Activated CD4-positive, alpha-beta T cell treated with anti-CD3 and anti-CD28 coated beads, Interleukin-2, amount 10 ng/mL, durations not matched to agents 7 days and 5 days (primary cell): Measurements from ENCODE around the gene PLA2G4A. TPM values are rescaled to one million over a fixed set of nuclear protein-coding genes. Genes with fewer than 3 reads are reported as not detected.
"Not testable (repeated sequence)": the region's sequence is repeated elsewhere in the genome, so short reads cannot be mapped to it uniquely, and the experiment has no call there.

Experiments used
- CTCF ChIA-PET: fragments of 350-600 bp; sonication (Branson Sonifier 250); formaldehyde crosslinking; loops from one replicate; lab custom pipeline; 2021; ENCODE audit warnings: antibody characterized with exemption; lab: Charles Lee
- POLR2A ChIA-PET: fragments of 350-600 bp; sonication (Branson Sonifier 250); formaldehyde crosslinking; loops from one replicate; lab custom pipeline; 2021; ENCODE audit warnings: antibody characterized with exemption; lab: Charles Lee
- DNase-seq: peaks from one replicate; pipeline ENCODE4 v3.0.0-alpha.2; 2020
- H3K27ac Mint-ChIP-seq: one replicate; pipeline ENCODE4 v1.8.0; 2021; ENCODE audit warnings: mild to moderate bottlenecking, moderate library complexity, mixed read lengths
- H3K27me3 Mint-ChIP-seq: one replicate; pipeline ENCODE4 v1.8.0; 2021; ENCODE audit warnings: mixed read lengths
- H3K36me3 Mint-ChIP-seq: one replicate; pipeline ENCODE4 v1.8.0; 2021; ENCODE audit warnings: low read depth, mixed read lengths
- H3K4me1 Mint-ChIP-seq: one replicate; pipeline ENCODE4 v1.8.0; 2021; ENCODE audit warnings: mixed read lengths
- H3K4me3 Mint-ChIP-seq: one replicate; pipeline ENCODE4 v1.8.0; 2021; ENCODE audit warnings: mild to moderate bottlenecking, moderate library complexity, mixed read lengths
- H3K9me3 Mint-ChIP-seq: one replicate; pipeline ENCODE4 v1.8.0; 2021; ENCODE audit warnings: mixed read lengths
- total RNA-seq, 2 experiments: library from RNA; stranded (reverse); gene quantifications; one replicate each; pipeline ENCODE4 v1.2.3, GENCODE V29; 2021

PLA2G4A gene
- total RNA-seq, 2 experiments from 2014 or later = not detected

DNA sequence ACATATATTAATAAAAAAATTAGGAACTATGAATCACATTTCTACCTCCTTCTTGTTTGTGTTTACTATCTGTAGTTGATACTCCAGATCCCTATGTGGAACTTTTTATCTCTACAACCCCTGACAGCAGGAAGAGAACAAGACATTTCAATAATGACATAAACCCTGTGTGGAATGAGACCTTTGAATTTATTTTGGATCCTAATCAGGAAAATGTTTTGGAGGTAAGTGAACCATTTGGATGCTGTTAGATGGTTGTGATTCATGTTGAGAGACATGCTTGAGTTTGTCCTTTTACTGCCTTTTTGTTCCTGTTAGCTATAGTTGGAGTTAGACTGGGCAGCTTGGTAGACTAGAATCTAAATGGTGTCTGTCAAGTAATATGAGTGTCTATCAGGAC is 64.2 kb downstream of the PLA2G4A start:
- H3K36me3 Mint-ChIP-seq = no peaks in the 10 kb centered on the region
- no peak overlapping the region for H3K27ac Mint-ChIP-seq
- H3K4me1 Mint-ChIP-seq = no peaks in the 10 kb centered on the region
- CTCF ChIA-PET = no interaction called here
- no peaks in the 10 kb centered on the region for H3K9me3 Mint-ChIP-seq
- no peak overlapping the region for H3K4me3 Mint-ChIP-seq
- POLR2A ChIA-PET = no interaction called here
- peaks cover 2% of the 10 kb centered on the region for H3K27me3 Mint-ChIP-seq
- DNase-seq = no peak

DNA sequence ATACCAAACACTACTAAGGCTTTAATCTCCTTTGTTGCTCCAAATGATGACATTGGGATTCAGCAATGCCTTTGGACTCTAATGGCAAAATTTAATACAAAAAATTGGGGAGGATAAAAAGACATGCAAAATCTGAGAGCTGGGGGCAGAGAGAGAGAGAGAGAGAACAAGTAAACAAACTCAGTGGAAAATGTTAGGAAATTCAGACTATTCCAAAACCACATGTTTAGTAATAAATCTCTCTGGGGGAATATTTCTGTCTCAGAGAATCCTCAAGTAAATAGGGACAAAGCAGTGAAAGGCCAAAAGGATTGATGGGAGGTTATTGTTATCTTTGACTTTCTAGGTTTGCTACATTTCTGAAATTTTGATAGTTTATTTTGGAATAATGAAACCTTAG is 65.7 kb downstream of the PLA2G4A start:
- no peak for DNase-seq
- H3K9me3 Mint-ChIP-seq = no peaks in the 10 kb centered on the region

DNA sequence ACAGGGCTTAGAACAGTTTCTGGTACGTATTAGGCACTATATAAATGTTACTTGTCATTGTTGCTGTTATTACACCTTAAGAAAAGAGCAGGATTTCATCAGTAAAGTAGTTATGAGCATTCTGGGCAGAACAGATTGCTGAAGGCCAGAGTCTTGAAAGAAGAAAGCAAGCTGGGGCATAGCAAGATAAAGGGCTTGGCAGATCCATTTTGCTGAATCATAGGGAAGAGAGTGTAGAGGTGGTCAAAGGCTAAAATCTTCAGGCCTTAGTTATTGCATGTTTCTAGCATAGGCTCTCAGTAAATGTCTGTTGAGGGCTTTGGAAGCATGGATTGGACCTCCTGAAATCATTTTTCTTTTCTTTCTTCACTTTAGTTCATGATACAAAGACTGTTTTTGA is 67.5 kb downstream of the PLA2G4A start:
- Mint-ChIP-seq H3K27ac (no peak overlapping the region), H3K36me3 (no peaks in the 10 kb centered on the region), H3K27me3 (peaks cover 2% of the 10 kb centered on the region), H3K4me3 (no peak overlapping the region), H3K4me1 (no peaks in the 10 kb centered on the region), H3K9me3 (no peaks in the 10 kb centered on the region)
- POLR2A ChIA-PET = no interaction called here
- CTCF ChIA-PET = no interaction called here
- no peak for DNase-seq

More for the DNA sequence above, 65.7 kb downstream of the PLA2G4A start:
- H3K4me3 Mint-ChIP-seq = no peak overlapping the region
- ChIA-PET POLR2A (no interaction called here), CTCF (no interaction called here)
- no peak overlapping the region for H3K27ac Mint-ChIP-seq
- H3K27me3 Mint-ChIP-seq = peaks cover 2% of the 10 kb centered on the region
- H3K36me3 Mint-ChIP-seq = no peaks in the 10 kb centered on the region
- no peaks in the 10 kb centered on the region for H3K4me1 Mint-ChIP-seq

DNA sequence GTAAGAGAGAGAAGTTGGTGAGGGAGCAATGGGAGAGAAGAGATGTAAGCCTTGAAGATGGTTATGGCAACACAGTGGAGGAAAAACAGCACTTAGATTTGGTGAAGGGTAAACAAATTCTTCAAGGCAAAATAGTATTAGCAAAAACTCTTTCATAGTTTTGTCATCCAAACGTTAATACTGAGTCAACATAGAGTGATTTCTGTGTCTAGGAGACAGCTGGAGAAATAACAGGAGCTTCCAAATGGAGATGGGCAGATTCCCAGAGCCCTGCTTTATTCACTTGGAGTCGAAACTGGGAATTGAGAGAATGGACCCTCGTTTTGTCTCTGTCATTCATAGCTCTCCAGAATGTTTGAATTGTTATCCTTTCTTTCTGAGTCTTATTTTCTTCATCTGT is 68.3 kb downstream of the PLA2G4A start:
- Mint-ChIP-seq H3K27ac (no peak overlapping the region), H3K27me3 (no peaks in the 10 kb centered on the region), H3K4me1 (no peaks in the 10 kb centered on the region), H3K4me3 (no peak overlapping the region), H3K9me3 (no peaks in the 10 kb centered on the region), H3K36me3 (no peaks in the 10 kb centered on the region)
- DNase-seq = no peak
- ChIA-PET POLR2A (no interaction called here), CTCF (interaction anchor here (0.5 kb wide), 1 partner anchor 29 kb away, joined by 3 read pairs; no protein-coding TSS in a partner anchor)

DNA sequence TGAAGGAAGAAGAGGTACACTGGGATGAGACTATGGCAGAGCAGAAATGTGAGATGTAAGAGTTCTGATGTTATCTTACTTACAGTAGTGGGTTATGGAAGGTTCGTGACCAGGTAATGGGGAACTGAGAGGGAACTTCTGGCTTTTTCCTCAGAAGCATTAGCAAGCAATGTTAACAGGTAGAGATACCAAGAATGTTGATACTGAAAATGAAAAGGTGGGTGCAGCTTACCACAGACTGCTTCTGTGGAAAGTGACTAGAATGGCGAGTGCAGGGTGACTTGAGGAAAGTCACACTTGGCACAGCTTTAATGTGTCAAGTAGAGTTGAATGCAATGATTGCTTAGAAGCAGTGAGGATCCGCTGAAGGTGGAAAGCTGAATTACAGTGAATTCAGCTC is 70.8 kb downstream of the PLA2G4A start:
- no peaks in the 10 kb centered on the region for H3K4me1 Mint-ChIP-seq
- POLR2A ChIA-PET = no interaction called here
- no peak for DNase-seq
- H3K9me3 Mint-ChIP-seq = no peaks in the 10 kb centered on the region
- no peak overlapping the region for H3K27ac Mint-ChIP-seq
- H3K4me3 Mint-ChIP-seq = no peak overlapping the region
- CTCF ChIA-PET = interaction anchor here (0.5 to 0.6 kb wide), 2 partner anchors 41 to 677 kb away, joined by 3 read pairs; no protein-coding TSS in a partner anchor
- no peaks in the 10 kb centered on the region for H3K27me3 Mint-ChIP-seq
- H3K36me3 Mint-ChIP-seq = no peaks in the 10 kb centered on the region

DNA sequence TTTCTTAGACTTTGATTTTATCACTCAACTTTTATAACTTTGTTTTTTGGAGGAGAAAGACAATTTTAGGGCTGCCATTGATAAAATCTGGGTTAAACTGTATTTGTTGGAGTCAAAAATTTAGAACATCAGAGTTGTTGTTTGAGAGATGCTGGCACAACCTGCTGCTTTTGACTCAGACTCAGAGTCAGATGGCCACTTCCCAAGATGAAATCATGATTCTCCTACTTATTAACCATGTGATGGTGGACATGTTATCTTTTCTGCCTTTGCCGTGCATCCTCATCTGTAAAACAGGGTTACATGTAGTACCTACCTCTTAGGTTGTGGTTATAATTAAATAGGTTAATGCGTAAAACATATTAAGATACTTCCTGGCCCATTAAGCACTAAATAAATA is 71.2 kb downstream of the PLA2G4A start:
- no peaks in the 10 kb centered on the region for H3K36me3 Mint-ChIP-seq
- ChIA-PET CTCF (interaction anchor here (0.5 to 0.6 kb wide), 2 partner anchors 41 to 677 kb away, joined by 3 read pairs; no protein-coding TSS in a partner anchor), POLR2A (no interaction called here)
- no peaks in the 10 kb centered on the region for H3K9me3 Mint-ChIP-seq
- no peak for DNase-seq
- H3K4me1 Mint-ChIP-seq = no peaks in the 10 kb centered on the region
- no peak overlapping the region for H3K27ac Mint-ChIP-seq
- no peaks in the 10 kb centered on the region for H3K27me3 Mint-ChIP-seq
- H3K4me3 Mint-ChIP-seq = no peak overlapping the region

DNA sequence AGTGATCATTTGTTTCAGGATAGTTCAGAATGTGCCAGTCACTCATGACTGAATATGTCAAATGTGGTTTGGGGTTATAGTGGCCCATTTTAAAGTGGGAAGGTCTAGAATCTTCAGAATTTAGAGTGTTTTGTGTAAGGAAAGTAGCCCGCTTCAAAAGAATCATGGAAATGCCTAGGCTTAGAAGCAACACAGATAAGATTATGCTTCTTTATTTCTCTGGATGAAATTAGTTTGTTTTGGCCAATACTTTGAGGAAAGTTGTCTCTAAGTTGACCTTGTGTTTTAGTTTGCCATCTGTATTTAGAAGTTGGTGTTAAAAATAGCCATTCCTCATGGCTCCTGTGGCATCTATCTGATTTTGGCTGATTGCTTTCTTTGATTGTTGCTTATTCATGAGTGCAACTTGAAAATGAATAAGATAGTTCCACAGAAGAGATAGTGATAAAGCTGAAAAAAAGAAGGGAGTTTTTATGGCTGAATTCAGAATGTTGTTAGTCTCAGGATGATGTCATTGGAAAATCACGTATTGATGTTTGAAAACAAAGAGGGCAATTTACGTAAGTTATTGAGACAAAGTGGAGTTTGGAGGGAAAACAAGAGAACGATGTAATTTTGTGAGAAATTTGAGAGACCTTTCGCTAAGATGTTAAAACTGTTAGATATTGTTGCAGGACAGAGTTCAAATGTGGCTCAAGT is 71.9 kb downstream of the PLA2G4A start:
- ChIA-PET CTCF (no interaction called here), POLR2A (no interaction called here)
- no peak overlapping the region for H3K4me3 Mint-ChIP-seq
- no peaks in the 10 kb centered on the region for H3K27me3 Mint-ChIP-seq
- H3K36me3 Mint-ChIP-seq = no peaks in the 10 kb centered on the region
- no peak overlapping the region for H3K27ac Mint-ChIP-seq
- DNase-seq = no peak
- H3K4me1 Mint-ChIP-seq = no peaks in the 10 kb centered on the region
- no peaks in the 10 kb centered on the region for H3K9me3 Mint-ChIP-seq

DNA sequence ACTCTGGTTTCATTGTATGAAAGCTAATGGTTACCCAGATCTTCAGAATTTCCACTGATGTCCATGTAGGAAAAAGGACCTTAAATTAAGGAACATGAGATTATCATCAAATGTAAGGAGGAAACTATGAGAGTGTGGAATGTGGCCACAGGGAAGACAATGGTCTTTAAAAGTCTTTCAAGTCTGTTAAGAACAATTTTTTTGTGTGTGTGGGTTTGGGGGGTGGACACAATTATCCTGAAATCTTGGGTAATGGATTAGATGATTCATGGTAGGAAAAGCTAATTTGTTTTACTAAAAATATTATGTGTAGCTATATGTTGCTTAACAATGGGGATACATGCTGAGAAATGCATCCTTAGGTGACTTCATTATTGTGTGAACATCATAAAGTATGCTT is 72.9 kb downstream of the PLA2G4A start:
- H3K27me3 Mint-ChIP-seq = no peaks in the 10 kb centered on the region
- POLR2A ChIA-PET = no interaction called here
- no peak for DNase-seq
- no peaks in the 10 kb centered on the region for H3K4me1 Mint-ChIP-seq
- H3K9me3 Mint-ChIP-seq = no peaks in the 10 kb centered on the region
- H3K4me3 Mint-ChIP-seq = no peak overlapping the region
- no peaks in the 10 kb centered on the region for H3K36me3 Mint-ChIP-seq
- H3K27ac Mint-ChIP-seq = no peak overlapping the region
- CTCF ChIA-PET = no interaction called here

DNA sequence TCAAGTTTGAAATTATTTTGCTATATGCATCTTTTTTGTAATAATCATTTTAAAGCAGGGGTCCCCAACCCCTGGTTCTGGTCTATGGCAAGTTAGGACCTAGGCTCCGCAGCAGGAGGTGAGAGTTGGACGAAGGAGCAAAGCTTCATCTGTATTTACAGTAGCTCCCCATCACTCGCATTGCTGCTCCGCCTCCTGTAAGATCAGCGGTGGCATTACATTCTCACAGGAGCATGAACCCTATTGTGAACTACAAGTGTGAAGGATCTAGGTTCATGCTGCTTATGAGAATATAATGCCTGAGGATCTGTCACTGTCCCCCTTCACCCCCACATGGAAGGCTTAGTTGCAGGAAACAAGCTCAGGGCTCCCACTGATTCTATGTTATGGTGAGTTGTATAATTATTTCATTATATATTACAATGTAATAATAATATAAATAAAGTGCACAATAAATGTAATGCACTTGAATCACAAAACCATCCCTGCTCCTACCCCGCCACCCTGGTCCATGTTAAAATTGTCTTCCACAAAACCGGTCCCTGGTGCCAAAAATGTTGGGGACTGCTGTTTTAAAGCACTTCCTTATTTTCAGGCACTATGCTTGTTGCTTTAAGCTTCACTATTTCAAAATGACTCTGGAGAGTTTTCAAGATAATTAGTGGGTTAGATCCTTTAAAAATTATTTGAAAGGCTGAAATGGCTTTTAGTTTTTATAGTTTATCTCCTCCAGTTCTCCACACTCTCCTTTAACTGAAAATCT is 74.8 kb downstream of the PLA2G4A start:
- Mint-ChIP-seq H3K27me3 (no peaks in the 10 kb centered on the region), H3K27ac (no peak overlapping the region), H3K4me1 (no peaks in the 10 kb centered on the region), H3K36me3 (no peaks in the 10 kb centered on the region), H3K9me3 (no peaks in the 10 kb centered on the region), H3K4me3 (no peak overlapping the region)
- ChIA-PET CTCF (no interaction called here), POLR2A (no interaction called here)
- DNase-seq = no peak

DNA sequence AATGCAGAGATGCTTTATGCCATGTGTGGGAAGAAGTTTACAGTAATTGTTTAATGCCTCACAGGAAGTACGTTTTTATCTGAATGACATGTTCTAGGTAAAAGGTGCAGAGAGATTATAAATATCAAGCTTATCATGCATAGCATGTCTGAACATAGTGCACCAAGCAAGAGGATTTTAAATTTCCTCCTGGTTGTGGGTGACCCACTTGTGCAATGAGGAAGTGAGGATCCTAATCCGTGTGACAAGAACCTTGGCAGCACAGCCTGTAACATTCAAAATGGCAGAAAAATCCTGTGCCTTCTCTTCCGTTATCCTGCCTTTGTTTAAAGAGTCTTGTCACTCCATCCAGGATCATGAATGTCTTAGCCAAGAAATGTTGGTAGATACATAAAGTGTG is 75.6 kb downstream of the PLA2G4A start:
- no peaks in the 10 kb centered on the region for H3K36me3 Mint-ChIP-seq
- no peaks in the 10 kb centered on the region for H3K4me1 Mint-ChIP-seq
- no peak for DNase-seq
- H3K27ac Mint-ChIP-seq = no peak overlapping the region
- no peak overlapping the region for H3K4me3 Mint-ChIP-seq
- no peaks in the 10 kb centered on the region for H3K27me3 Mint-ChIP-seq
- ChIA-PET POLR2A (no interaction called here), CTCF (no interaction called here)
- H3K9me3 Mint-ChIP-seq = no peaks in the 10 kb centered on the region

DNA sequence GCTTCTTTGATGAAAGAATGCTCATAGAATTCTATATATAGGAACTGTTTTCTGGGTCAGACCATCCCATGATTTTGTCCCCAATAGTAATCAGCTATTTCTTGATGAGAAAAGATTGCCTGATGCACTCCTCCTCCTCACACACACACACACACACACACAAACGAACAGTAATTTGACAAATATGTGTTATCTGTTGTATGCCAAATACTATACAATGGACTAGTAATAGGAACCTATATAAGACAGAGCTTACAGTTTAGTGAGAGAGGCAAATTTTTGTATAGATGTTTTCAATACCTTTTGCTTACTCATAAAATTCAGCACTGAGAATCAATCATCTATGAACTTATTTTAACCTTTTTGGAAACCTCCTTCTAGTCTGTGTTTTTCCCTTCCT is 76.8 kb downstream of the PLA2G4A start:
- ChIA-PET POLR2A (no interaction called here), CTCF (no interaction called here)
- no peaks in the 10 kb centered on the region for H3K36me3 Mint-ChIP-seq
- DNase-seq = no peak
- no peaks in the 10 kb centered on the region for H3K9me3 Mint-ChIP-seq
- H3K4me1 Mint-ChIP-seq = no peaks in the 10 kb centered on the region
- H3K27me3 Mint-ChIP-seq = no peaks in the 10 kb centered on the region
- H3K4me3 Mint-ChIP-seq = no peak overlapping the region
- no peak overlapping the region for H3K27ac Mint-ChIP-seq

DNA sequence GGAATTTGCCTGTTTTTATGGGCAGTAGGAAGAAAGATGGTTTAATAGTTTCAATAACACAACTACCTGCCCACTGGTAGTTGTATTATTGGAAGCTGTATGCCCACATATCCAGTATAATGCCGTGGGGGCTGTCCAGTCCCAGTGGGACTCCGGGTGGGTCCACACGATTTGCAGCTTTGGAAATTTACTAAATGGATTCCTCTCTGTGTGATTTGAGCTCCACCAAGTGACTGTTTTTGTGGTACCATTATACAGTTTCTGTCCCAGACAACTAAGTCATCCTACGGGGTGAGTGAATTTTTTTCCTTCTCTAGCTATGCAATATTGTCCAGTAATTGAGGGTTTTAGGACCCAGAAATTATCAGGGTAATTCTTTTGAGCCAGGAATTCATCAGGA is 86.8 kb downstream of the PLA2G4A start:
- POLR2A ChIA-PET = no interaction called here

DNA sequence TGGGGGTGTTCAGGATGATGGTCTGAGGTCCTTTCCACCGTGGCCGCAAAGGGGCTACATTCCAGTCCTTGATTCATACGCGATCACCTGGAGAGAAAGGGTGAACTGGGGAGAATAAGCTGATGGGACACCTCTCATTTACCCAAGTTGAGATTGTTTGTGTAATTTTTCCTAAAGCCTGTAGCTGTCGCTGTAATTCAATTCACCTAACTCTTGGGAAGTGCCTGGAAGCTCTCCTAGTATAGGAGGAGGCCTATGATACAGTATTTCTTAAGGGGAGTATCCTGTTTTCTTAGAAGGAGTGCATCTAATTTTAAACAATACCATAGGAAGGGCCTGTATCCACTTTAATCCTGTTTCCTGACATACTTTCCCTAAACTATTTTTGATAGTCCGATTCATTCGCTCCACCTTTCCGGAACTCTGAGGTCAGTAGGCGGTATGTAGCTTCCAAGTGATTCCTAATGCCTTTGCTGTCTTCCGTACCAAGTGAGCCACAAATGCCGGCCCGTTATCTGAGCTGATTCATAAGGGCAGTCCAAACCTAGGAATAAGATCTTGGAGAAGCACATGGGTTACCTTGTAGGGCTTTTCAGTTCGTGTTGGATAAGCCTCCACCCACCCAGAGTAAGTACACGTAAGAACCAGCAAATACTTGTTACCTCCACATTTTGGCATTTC is 88.5 kb downstream of the PLA2G4A start:
- not testable (repeated sequence) for H3K9me3 Mint-ChIP-seq, H3K27ac Mint-ChIP-seq
- CTCF ChIA-PET = interaction anchor here (0.6 kb wide), 1 partner anchor 9 kb away, joined by 4 read pairs; no protein-coding TSS in a partner anchor

More for the DNA sequence above, 86.8 kb downstream of the PLA2G4A start:
- H3K9me3 Mint-ChIP-seq = no peaks in the 10 kb centered on the region
- no peaks in the 10 kb centered on the region for H3K4me1 Mint-ChIP-seq
- DNase-seq = no peak
- no peak overlapping the region for H3K4me3 Mint-ChIP-seq
- no peak overlapping the region for H3K27ac Mint-ChIP-seq
- no peaks in the 10 kb centered on the region for H3K27me3 Mint-ChIP-seq
- CTCF ChIA-PET = no interaction called here
- H3K36me3 Mint-ChIP-seq = no peaks in the 10 kb centered on the region

More for the DNA sequence above, 88.5 kb downstream of the PLA2G4A start:
- H3K4me1 Mint-ChIP-seq, H3K27me3 Mint-ChIP-seq, POLR2A ChIA-PET, DNase-seq, H3K36me3 Mint-ChIP-seq, H3K4me3 Mint-ChIP-seq: not testable (repeated sequence)
